OCI-LY1 (cell line): ENCODE results near the gene CCDC186.

Source experiments
- H2AFZ ChIP-seq: fragments of 200-600 bp; sonication (generic), shearing (Covaris generic); 2 replicates; pipeline ENCODE4 v1.6.0; 2014; ENCODE audit warnings: antibody characterized with exemption, mild to moderate bottlenecking, low read length
- H3F3A ChIP-seq: fragments of 200-600 bp; sonication (generic), shearing (Covaris generic); 2 replicates; pipeline ENCODE4 v1.6.0; 2014; ENCODE audit warnings: mild to moderate bottlenecking, antibody characterized with exemption, low read length, moderate library complexity; ENCODE audit not compliant: insufficient read depth
- H3K27ac ChIP-seq: fragments of 200-600 bp; sonication (generic); 2 replicates; pipeline ENCODE4 v1.5.1; 2014; ENCODE audit warnings: low read length, mixed run types, mild to moderate bottlenecking, low read depth; ENCODE audit not compliant: poor library complexity, severe bottlenecking
- H3K27me3 ChIP-seq: fragments of 200-600 bp; sonication (generic); 2 replicates; pipeline ENCODE4 v1.6.0; 2014; ENCODE audit warnings: antibody characterized with exemption, mild to moderate bottlenecking, low read length, moderate library complexity; ENCODE audit not compliant: insufficient read depth
- H3K36me3 ChIP-seq: fragments of 200-600 bp; sonication (generic); 2 replicates; pipeline ENCODE4 v1.6.1; 2014; ENCODE audit warnings: mild to moderate bottlenecking, antibody characterized with exemption, low read length, moderate library complexity, mixed read lengths; ENCODE audit not compliant: insufficient read depth
- H3K4me1 ChIP-seq: fragments of 200-600 bp; sonication (generic); 2 replicates; pipeline ENCODE4 v1.5.1; 2014; ENCODE audit warnings: mild to moderate bottlenecking, low read length, moderate library complexity; ENCODE audit not compliant: insufficient read depth, severe bottlenecking
- H3K4me2 ChIP-seq: fragments of 200-600 bp; sonication (generic), shearing (Covaris generic); 2 replicates; pipeline ENCODE4 v1.6.1; 2014; ENCODE audit warnings: low read length
- H3K4me3 ChIP-seq: fragments of 200-600 bp; sonication (generic); 2 replicates; pipeline ENCODE4 v1.5.1; 2014; ENCODE audit warnings: low read length, low read depth, mild to moderate bottlenecking, mixed read lengths; ENCODE audit not compliant: poor library complexity, severe bottlenecking
- H3K79me2 ChIP-seq: fragments of 200-600 bp; shearing (Covaris generic); 2 replicates; pipeline ENCODE4 v1.6.1; 2016; ENCODE audit warnings: mixed run types, low read length, mixed read lengths; ENCODE audit not compliant: insufficient read depth
- H3K9ac ChIP-seq: fragments of 200-600 bp; sonication (generic), shearing (Covaris generic); 2 replicates; pipeline ENCODE4 v1.6.1; 2014; ENCODE audit warnings: mild to moderate bottlenecking, low read length, mixed read lengths
- H3K9me2 ChIP-seq: fragments of 200-600 bp; sonication (generic), shearing (Covaris generic); 2 replicates; pipeline ENCODE4 v1.6.1; 2014; ENCODE audit warnings: low read depth, mild to moderate bottlenecking, low read length, mixed read lengths
- H3K9me3 ChIP-seq: fragments of 200-600 bp; shearing (Covaris generic); 2 replicates; pipeline ENCODE4 v1.6.1; 2014; ENCODE audit warnings: low read length, mixed read lengths
- H4K20me1 ChIP-seq: fragments of 200-600 bp; sonication (generic), shearing (Covaris generic); 2 replicates; pipeline ENCODE4 v1.6.0; 2016; ENCODE audit warnings: mild to moderate bottlenecking, low read length; ENCODE audit not compliant: insufficient read depth
- EZH2 ChIP-seq: fragments of 200-600 bp; sonication (generic), shearing (Covaris generic); IDR thresholded peaks from 2 replicates; pipeline ENCODE4 v1.8.0; 2017; ENCODE audit warnings: borderline replicate concordance, mixed run types, mild to moderate bottlenecking, antibody characterized with exemption, low read length, moderate library complexity, mixed read lengths
- TF ChIP-seq, protein P1 (sequence below): fragments of 200-600 bp; sonication (generic), shearing (Covaris generic); IDR thresholded peaks from 2 replicates; pipeline ENCODE4 v1.5.1; 2017; ENCODE audit warnings: mild to moderate bottlenecking, antibody characterized with exemption, low read length, moderate library complexity, mixed read lengths

The CCDC186 gene

DNA sequence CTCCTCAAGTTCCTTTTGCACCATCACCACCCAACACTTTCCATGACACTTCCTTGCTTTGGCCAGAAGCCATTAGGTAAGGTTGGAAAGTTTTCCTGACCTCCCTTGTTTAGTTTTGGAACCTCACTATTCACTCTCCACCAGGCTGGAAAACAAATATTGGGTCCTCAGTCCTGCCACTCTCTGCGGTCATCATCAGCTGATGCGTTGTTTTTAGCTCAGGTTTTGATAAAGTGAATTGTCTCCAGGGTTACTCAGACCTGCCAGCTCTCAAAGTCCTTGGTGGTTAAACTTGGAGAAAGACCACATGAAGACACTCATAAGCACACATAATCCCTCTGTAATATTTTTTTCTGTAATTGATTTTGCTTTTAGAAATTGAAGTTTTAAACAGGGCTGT is 55.5 kb downstream of the CCDC186 start:
- H3K79me2 ChIP-seq, result no peaks in the 10 kb centered on the region
- H3K9me3 ChIP-seq, result no peaks in the 10 kb centered on the region
- H3K9me2 ChIP-seq, result no peaks in the 10 kb centered on the region
- H3K4me2 ChIP-seq, result no peak overlapping the region
- TF ChIP-seq EZH2, result no peak
- TF ChIP-seq, protein P1, sequence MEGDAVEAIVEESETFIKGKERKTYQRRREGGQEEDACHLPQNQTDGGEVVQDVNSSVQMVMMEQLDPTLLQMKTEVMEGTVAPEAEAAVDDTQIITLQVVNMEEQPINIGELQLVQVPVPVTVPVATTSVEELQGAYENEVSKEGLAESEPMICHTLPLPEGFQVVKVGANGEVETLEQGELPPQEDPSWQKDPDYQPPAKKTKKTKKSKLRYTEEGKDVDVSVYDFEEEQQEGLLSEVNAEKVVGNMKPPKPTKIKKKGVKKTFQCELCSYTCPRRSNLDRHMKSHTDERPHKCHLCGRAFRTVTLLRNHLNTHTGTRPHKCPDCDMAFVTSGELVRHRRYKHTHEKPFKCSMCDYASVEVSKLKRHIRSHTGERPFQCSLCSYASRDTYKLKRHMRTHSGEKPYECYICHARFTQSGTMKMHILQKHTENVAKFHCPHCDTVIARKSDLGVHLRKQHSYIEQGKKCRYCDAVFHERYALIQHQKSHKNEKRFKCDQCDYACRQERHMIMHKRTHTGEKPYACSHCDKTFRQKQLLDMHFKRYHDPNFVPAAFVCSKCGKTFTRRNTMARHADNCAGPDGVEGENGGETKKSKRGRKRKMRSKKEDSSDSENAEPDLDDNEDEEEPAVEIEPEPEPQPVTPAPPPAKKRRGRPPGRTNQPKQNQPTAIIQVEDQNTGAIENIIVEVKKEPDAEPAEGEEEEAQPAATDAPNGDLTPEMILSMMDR, result no peak
- H3K27me3 ChIP-seq, result no peaks in the 10 kb centered on the region
- no peaks in the 10 kb centered on the region for H4K20me1 ChIP-seq
- no peaks in the 10 kb centered on the region; the same call in 1 of the 2 replicates for H3F3A ChIP-seq
- no peak overlapping the region for H3K27ac ChIP-seq
- no peaks in the 10 kb centered on the region for H3K4me1 ChIP-seq
- H3K9ac ChIP-seq, result no peak overlapping the region
- no peaks in the 10 kb centered on the region for H3K36me3 ChIP-seq
- H2AFZ ChIP-seq, result no peak overlapping the region
- no peak overlapping the region for H3K4me3 ChIP-seq

DNA sequence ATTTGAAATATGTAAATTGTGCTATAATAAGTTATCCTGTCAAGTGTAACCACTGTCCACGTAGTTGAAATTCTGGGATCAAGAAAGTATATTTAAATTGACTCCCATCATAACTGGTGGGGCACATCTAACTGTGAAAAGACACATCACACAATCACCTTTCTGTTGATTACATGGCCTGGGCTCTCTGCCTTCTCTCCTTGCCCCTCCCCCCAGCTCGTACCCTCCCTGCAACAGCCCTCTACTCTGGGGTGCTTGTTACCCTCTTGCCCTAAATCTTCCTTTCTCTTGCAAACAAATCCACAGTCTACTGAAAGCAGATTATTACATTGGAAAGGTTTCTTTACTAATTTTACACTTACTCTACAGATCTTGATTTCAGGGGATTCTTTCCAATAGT is 56.3 kb downstream of the CCDC186 start:
- Histone ChIP-seq H3K27ac (no peak overlapping the region), H3F3A (no peaks in the 10 kb centered on the region; the same call in 1 of the 2 replicates), H4K20me1 (no peaks in the 10 kb centered on the region), H3K9ac (no peak overlapping the region), H3K9me3 (no peaks in the 10 kb centered on the region), H3K4me2 (no peak overlapping the region), H3K4me1 (no peaks in the 10 kb centered on the region), H2AFZ (no peak overlapping the region), H3K9me2 (no peaks in the 10 kb centered on the region), H3K4me3 (no peak overlapping the region), H3K79me2 (no peaks in the 10 kb centered on the region), H3K36me3 (no peaks in the 10 kb centered on the region), H3K27me3 (no peaks in the 10 kb centered on the region)
- TF ChIP-seq, protein P1, result no peak
- TF ChIP-seq EZH2, result no peak

DNA sequence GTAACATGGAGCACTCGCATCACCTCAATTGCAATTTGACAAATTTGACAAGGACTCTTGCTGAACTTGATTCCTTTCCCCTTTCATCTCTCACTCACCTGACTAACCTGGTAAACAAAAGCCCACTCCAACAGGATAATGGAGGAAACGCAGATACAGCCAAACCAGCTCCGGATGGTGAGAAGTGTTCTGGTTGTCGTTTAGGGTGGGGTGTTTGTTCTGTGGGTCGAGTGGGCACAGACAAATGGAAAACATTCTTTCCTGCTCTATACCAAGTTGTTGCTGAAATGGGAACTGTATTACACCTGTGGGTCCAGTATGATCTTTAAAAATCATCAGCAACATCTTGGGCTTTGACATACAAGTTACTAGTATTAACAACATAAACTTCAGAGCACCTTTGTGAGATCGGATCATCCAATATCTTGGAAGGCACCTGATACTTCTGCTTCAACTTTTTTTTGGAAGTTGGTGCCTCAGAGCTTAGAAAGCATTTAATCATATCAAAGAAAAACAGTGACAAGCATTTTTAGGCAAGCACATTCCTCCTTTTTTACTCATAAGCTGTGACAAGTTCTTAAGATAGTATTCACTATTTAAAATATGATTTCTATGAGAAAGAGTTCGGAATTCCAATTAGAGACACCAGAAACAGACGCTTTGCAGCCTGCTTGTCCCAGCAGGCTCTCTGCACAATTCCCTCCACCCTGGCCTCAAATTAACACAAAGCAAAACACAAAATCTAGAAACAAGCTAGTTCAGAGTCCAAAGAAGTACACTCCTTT is 58.1 kb downstream of the CCDC186 start:
- Histone ChIP-seq H3F3A (no peaks in the 10 kb centered on the region; the same call in 1 of the 2 replicates), H3K9ac (no peak overlapping the region), H3K4me3 (no peak overlapping the region), H3K4me1 (no peaks in the 10 kb centered on the region), H3K9me3 (no peaks in the 10 kb centered on the region), H3K79me2 (no peaks in the 10 kb centered on the region), H3K9me2 (no peaks in the 10 kb centered on the region), H3K4me2 (no peak overlapping the region), H3K27me3 (no peaks in the 10 kb centered on the region), H4K20me1 (no peaks in the 10 kb centered on the region), H2AFZ (no peak overlapping the region), H3K27ac (no peak overlapping the region), H3K36me3 (no peaks in the 10 kb centered on the region)
- no peak for TF ChIP-seq EZH2
- TF ChIP-seq, protein P1, result no peak
